NCI-H446 treated with DMSO at 0.1 percent for 48 hours (cell line): ENCODE results near the gene CLCN5.
A peak's percentile ranks its signal among the peaks of the same experiment; 100 is the strongest.

Experiments used
- DNase-seq: peaks from one replicate; lab custom pipeline; 2025; lab: John Stamatoyannopoulos, UW

CLCN5 gene

DNA sequence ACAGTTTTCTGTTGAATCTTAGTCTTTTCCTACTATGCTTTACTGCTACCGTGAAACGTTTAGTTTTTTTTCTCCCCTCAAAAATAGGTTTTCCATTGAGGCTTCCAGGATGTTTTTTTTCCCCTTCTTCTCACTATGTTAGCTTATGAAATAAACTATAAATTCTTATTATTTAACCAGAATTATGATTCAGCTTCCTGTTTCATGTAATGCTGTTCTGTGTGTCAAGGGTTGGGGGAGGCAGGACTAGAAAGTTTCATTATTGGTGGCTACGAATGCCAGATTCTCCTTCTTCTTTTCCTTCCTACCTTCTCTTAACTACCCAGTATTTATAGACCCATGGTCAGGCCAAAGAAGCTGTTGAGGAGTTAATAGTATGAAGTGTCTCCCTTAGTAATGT is 11.8 kb downstream of the CLCN5 start:
- no peak for DNase-seq

DNA sequence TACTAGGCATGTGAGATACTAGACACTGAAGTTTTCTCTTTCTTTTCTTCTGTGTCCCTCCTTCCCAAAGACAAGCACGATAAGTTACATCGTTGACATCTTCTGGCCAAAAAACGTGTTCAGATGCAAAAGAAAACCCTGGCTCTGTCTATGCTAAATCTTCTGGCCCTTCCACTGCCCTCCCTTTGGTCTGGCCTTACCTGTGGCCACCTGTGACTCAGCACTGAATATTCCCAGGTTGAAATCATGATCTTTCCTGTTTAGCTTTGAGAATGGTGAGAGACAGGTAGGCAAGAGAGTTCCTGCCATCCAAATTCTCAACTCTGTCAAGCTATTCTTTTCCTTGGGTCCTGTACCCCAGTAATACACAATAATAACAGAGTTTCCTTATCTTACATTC is 12.3 kb downstream of the CLCN5 start:
- DNase-seq, result no peak

DNA sequence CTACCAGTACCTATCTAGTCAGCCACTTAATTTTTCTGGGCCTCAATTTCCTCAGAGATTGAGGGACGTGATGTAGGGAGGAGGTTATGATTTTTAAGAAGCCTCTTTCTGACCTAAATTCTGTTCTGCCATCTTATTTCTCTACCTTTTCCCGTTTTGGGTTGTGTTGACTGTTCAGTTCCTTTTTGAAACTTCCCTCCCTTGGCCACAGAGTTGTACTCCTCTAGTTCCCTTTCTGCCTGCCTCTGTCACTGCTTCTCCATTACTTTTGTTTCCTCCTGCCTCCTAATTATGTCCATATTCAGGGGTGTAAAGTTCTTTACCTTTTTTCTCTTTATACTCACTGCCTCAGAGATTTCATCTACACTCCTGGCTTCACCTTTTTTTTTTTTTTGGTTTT is 25.4 kb downstream of the CLCN5 start:
- DNase-seq, result no peak

DNA sequence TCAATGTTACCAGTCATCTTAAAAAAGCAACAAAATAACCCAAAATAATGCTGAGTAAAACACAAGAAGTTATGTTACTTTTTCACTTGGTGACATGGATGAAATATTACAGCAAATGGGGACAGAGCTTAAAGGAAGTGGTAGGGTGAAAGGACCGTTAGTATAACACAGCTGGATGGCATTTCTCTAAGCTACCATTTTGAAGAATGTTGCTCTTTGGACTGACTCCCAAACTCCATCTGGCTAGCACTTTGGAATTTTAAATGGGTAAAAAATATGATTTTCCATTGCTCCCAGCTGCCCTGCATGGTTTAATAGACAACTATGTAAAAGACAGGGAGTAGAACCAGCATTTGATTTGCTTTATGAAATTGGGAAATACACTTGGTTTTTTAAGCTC is 27.6 kb downstream of the CLCN5 start:
- no peak for DNase-seq

DNA sequence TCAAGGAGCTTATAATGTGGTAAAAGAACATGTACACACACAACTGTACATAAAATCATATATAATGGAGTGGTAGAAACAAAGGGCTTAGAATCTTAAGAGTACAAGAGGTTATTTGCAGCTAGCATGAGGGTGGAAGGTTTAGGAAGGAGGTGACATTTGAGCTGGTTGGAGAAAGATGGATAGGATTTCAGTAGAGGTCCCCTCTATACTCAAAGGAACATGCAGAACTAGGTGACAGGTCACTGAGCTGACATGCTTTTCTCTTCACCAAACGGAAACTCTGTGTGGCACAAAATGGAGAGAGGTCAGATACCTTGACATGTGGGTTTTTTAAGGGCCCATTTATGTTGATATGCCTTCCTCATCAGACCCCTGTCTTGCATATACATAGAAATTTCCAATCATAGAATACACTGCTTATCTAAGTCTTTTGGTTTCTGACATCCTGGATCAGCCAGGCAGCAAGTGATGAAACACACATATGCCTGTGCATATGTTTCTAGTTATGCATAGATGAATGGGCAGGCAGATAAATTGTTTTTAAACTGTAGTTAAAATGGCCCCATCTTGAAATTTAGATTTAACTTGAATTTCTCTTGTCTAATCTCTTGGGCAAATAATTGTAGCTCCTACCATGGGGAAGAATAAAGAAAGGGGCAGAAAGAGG is 29.3 kb downstream of the CLCN5 start:
- DNase-seq, result no peak

DNA sequence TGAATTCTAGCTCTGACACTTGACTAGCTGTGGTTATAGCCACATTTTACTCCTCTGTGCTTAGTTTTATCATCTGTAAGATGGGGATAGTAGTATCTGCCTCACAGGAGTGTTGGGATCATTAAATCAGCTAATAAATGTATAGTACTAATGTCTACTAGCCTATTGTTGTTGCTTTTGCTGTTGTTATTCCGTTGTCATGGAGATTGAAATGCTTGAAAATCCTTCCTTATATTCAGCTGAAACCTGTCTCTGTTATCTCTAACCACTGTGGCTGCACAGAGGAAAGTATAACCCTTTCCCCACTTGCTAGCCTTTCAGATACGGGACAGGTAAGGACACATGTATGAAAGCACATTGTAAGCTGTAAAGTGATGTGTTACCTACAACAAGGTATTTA is 33.9 kb downstream of the CLCN5 start:
- no peak for DNase-seq

DNA sequence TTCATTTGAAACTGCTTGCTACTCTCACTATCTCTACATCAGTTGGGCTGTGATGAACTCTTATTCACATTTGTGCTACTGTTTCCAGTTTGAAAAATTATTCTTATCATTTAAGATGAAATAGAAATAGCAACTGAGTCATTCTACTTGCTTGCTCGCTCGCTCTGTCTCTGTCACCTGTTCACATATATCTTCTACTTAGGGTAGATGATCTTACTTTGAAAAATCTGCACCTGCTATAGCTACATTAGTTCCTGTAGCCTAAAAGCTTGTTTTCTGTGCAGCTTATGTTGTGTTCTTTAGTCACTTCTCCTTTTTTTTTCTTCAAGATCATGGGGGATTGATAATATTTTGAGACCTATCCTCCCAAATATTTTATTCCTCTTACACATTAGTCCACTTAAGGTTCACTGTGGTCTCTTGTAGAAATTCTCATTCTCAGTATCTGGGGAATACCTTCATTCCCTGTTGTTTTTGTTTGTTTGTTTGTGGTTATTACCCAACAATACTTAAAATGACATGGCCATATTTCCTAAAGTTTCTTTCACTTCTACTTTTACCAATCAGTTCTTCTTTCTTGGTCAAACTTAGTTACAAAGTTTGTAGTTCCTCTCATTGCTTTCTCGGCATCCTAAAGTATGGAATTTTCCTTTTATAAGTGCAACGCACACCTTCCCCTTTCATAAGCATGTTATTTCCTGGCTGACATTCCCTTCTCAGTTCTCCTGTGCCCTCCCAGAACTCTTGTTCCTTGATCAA is 36.5 kb downstream of the CLCN5 start:
- no peak for DNase-seq

DNA sequence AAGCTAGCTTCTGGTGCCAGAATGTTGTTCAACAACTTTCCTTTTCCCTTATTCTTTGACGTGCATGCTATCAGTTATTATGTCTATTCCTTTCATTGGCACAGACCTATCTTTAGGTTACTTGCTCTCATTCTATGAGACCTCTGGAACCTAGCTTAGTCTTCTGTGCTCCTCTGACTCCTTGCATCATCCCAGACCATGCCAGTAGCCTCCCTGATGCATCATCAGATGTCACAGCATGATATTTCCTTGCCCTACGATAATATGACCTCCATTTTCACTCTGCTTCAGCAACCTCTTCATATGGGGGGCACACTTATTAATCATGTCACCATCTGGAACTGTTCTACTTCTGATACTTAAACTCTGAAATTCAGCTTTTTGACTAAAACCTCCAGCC is 37.2 kb downstream of the CLCN5 start:
- no peak for DNase-seq

DNA sequence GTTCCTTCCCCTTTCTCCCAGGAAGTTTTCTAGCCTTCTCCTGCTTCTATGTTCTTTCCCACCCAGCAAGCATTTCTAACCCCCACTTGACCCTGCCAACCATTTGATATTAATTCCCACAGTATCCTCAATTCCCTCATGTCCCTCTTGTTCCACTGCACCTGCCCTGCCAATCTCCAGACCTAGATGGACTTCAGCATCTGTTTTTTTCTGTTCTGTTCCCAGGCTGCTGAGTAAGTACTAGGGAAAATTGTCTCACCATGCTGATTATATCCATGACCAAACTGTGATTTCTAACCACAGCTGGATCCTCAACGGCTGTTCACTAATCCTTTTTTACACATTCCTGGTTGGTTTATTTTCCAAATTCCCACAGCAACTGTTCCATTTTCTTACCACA is 37.7 kb downstream of the CLCN5 start:
- DNase-seq, result no peak

DNA sequence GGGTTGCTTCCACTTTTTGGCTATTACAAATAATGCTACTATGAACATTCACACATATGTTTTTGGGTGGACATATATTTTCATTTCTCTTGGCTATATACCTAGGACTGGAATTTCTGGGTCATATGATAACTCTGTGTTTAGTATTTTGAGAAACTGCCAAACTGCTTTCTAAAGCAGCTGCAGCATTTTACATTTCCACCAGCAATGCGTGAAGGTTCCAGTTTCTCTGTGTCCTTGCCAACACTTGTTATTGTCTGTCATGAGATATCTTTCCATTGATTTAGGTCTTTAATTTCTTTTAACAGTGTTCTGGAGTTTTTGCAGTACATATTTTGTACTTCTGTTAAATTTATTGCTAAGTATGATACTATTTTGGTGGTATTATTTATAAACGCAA is 48.3 kb downstream of the CLCN5 start:
- no peak for DNase-seq

DNA sequence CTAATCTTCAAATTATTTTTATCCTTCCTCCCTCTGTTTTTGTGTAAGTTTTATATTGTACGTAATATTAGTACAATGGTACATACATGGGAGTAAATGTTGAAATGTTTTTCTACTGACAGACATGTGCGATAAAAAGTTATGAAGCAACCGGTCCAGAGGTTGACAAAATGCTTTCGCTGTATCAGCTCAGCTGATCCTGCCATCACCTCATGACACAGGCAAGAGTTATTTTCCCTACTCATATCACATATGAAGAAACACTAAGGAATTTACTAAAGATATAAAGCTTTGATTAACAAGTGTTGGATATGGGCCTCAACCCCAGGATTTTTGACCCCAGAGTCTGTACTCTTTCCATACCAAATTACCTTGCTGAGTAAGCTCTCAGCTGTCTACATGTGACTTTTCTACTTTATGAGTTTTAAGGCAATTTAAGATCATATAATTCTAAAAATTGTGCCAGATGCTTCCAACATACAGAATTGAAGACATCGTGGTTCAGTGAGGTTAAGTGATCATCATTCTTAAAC is 50.0 kb downstream of the CLCN5 start:
- no peak for DNase-seq

DNA sequence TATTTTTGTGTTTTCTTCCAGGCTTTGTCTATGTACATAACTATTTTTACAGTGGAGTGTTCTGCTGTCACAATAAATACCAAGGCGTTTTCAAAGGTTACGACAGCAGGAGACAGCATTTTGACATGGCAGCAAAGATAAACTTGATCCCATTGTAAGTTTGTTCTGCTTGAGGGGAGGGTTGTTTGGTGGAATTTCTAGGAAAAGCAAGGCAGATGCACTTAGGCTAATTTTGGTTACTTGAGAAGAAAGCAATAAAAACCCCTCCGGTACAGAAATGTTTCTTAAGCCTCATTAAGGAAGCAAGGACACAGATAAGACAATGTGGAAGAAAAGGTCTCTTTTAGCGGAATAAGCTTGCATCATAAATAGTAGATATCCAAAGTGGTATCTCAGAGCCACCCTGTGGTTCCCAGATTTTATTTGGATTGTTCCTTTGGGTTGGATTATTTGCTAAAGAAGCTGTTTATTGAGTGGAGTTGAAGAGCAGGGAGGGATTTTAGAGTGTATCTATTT is 54.3 kb downstream of the CLCN5 start:
- DNase-seq, result no peak

DNA sequence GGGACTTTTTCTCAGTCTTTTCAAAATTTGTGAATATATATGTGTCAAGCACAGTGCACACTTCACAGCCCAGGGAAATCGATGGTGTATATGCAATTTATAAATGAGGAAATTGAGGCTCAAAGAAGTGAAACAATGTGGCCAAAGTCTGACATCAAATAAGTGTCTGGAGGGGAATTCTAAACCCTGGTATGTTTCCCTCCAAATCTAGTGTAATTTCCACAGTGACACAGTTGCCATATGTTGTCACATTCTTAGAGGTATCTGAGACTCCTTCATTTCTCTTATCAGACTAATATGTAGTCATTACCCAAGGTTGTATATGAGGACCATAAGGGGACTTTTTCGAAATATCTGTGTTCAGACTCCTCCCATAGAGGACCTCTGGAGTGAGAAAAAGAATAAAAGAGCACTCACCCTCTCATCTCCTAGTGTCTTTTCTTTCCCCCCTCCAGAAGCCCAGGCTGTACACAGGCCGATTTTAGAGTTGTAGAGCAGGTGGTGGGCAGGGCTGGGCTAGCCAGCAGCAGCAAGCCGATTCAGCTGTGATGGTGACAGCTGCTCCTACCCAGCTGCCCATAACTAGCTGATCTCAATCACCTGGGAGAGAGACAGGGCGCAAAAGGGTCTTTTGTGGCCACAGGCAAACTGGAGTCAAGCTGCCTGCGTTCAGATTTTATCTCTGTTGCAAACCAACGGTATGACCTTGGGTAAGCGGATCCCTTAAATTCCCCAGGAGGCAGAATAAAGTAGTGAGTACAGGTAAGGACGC is 55.1 kb downstream of the CLCN5 start:
- DNase-seq, result no peak

DNA sequence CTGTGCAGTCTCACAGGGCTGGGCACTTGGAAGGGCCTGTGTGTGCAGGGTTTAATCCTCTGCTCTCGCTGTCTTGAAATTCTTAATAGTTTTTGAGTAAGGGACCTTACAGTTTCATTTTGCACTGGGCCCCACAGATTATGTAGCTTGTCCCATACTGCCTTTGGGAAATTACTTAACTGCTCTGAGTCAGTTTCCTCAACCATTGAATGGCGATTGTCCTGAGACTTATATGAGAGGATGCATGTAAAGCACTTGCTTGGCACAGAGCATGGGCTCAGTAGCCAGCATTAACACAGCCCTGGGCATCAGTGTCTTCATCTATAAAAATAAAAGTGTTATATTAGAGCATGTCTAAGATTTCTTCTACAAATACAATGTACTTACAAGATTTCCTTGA is 55.8 kb downstream of the CLCN5 start:
- DNase-seq, result no peak

DNA sequence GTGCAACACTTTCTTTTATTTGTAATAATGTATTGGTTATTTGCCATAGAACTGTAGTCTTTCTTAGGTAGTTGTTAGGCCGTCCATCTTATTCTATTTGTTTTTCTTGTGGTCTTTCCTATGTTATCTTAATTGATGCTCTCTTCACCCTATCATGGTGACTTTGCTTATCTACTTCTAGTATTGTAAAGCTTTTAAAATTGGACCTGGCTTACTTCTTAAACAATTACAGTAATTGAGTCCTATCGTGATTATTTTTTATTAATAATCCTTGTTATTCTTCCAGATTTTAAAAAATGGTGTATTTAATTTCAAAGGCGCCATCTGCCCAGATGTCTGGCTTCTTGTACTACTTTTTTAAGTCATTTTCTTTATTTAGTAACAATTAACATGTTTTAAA is 63.7 kb downstream of the CLCN5 start:
- DNase-seq, result no peak

DNA sequence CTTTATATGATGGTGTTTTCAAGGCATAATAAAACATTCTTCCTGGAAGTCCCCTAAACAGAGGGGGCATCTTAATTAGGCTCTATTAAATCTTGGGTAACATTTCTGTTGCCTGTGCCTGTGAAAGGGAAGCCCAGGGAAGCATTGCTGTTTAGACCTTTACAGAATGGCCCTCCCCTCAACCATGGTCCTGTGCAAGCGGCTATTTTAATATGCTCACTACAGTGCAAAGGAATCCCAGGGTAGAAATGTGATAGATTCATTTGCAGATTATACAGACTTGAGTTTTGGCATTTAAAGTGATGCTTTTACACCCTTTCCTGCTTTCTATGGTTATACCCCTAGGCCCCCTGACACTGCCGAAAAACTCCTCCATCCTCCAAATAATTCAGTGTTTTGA is 65.3 kb downstream of the CLCN5 start:
- DNase-seq, result no peak

DNA sequence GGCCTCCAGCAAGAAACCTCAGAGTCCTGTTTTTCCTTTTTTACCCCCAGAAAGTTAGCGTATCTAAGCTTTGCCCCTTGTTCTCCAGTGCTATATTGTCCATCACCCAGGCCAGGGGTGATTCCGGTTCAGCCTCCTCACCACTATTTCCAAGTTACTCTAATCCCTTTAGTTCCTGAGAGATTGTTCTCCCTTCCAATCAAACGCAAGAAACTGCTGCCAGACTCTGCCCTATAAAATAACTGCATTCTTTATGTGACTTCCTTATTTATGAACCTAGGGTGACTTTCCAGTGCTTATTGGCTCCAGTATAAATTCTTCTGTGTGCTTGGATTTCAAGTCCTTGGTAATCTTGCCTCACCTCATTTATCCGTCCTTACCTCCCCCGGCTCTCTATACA is 65.7 kb downstream of the CLCN5 start:
- no peak for DNase-seq

DNA sequence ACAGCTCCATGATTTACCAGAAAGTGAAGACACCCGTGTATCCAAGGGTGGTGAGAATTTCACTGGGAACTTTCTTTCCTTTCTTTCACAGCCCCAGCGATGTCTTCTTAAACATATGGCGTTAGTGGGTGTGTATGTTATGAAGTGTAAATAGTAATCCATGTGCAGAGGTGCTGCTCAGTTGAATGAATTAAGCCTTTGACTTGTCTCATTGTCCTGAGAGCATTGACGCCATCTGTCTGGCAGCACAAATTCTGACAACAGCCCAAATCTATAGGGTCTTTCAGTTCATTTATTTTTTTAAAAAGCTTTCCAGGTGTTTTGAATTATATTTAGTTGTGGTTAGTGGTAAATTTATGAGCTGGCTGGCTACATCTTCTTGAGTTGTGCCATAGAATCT is 69.4 kb downstream of the CLCN5 start:
- DNase-seq, result peak; percentile 33

DNA sequence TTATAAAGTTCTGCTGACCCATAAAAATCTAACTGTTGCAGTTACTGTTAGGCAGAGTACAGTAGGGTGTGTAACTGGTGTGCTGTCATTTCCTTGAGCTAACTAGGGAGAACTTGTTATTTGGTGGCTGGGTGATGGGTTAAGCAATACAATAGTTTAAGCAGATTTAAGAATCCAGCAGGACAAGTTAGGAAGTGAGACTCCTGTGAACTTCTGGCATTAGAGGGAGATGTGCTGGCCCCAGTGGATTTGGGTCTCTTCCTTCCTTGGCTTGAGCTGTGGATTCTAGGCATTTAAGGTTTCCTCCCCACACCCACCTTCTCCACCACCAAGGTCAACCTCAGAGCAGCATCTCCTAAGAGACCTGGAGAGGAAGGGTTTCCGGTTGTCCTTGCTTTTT is 70.5 kb downstream of the CLCN5 start:
- no peak for DNase-seq

DNA sequence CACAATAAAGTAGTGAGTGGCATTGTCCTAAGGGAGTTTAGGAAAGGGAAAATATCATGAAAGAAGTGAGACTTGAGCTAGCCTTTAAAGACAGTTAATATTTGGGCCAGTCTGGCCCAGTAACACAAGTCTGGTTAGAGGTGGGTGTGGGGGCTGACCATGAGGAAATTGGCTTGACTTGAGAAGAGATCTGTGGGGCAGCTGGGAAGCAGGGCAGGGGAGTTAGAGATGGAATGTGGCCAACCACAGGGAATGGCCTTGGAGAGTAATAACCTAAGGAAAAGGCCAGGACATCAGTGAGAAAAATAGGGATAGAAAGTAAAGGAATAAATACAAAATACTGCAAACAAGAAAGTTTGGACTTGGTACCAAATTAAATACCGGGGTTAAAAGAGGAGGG is 71.3 kb downstream of the CLCN5 start:
- no peak for DNase-seq

DNA sequence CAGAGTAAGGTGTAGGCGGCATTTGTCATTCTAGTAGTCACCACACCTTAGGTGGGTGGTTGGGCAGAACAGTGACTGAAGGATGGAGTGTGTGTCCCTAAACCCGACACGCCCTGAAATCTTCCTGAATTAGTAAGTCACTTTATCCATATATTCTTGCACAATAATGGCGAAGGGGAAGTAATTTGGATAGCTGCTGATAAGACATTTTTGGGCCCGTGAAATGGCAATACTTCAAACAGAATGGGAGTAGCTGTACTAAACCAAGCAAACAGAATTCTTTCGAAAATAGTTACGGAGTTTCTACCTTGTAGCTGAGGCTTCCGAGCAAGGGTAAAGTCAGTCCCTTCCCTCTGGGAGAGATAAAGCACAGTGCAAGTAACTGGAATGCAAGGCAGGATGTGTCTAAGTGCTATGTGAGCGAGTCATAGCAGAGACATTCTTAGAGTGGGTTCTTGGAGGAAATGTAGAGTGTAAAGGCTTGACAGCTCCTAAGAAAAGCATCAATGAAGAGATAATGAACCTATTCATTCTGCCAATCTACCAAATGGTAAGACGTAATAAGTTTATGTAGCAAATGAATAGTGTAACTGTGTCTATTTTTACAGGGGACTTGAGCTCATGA is 72.8 kb downstream of the CLCN5 start:
- no peak for DNase-seq

DNA sequence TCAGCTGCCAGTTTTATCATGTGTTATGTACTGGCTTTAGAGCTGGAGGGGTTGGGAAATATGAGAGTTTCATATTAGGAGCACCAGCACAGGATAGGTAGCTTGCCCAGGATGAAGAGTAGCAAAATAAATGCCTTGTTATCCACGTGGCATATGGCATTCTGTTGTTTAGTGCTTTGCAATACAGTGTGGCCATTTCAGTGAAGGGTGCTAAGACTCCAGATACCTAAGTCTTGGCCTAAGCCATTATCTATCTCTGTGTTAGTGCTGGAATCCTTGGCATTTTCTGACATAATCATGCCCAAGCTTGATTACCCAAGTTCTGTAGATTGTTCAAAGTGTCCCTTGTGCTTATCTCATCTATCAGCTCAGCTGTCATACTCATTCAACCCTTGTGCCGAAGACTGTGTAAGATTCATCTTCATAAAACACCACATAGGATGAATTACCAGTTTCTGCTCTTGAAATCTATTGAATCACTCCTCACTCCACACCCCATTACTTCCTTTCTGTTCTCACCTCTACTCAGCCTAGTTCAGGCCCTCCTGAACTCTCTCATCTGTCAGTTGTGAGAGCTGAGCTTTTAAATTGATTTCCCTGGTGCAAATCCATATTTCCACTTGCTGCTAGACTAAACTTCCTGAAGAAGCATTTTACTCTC is 73.5 kb downstream of the CLCN5 start:
- DNase-seq, result no peak
